Effector memory CD4-positive, alpha-beta T cell (primary cell): Measurements from ENCODE around the gene DIAPH1.

Source experiments
- DNase-seq, 3 donors: peaks; one replicate each; pipeline ENCODE4 v3.0.0-alpha.2; 2020
- H3K27ac ChIP-seq: 2 replicates; pipeline ENCODE4 v1.7.0; 2013; ENCODE audit warnings: mild to moderate bottlenecking, low read length, moderate library complexity; ENCODE audit not compliant: insufficient read depth, poor library complexity, severe bottlenecking
- H3K27me3 ChIP-seq: replicated peaks from 2 replicates; pipeline ENCODE4 v1.7.0; 2013; ENCODE audit warnings: mild to moderate bottlenecking, low read length; ENCODE audit not compliant: insufficient read depth, control insufficient read depth, poor library complexity, severe bottlenecking
- H3K36me3 ChIP-seq: 2 replicates; pipeline ENCODE4 v1.7.0; 2013; ENCODE audit warnings: mild to moderate bottlenecking, low read length, moderate library complexity; ENCODE audit not compliant: control insufficient read depth, insufficient read depth
- H3K4me1 ChIP-seq: 2 replicates; pipeline ENCODE4 v1.7.0; 2013; ENCODE audit warnings: low read length, mild to moderate bottlenecking; ENCODE audit not compliant: control insufficient read depth, insufficient read depth, poor library complexity, severe bottlenecking
- H3K4me3 ChIP-seq: 2 replicates; pipeline ENCODE4 v1.7.0; 2013; ENCODE audit warnings: low read length, low read depth, mild to moderate bottlenecking; ENCODE audit not compliant: insufficient read depth, poor library complexity, severe bottlenecking
- H3K9me3 ChIP-seq: 2 replicates; pipeline ENCODE4 v1.7.0; 2013; ENCODE audit warnings: mild to moderate bottlenecking, low read length, moderate library complexity; ENCODE audit not compliant: control insufficient read depth

Gene DIAPH1

GRCh38 chr5:141524604-141525597 lies 93.9 kb downstream of the DIAPH1 start:
- DNase-seq, result peak; percentile 24 to 46 (median 28)
- Histone ChIP-seq H3K36me3 (peaks cover 97% of the 10 kb centered on the region), H3K27ac (no peak overlapping the region), H3K27me3 (no peaks in the 10 kb centered on the region), H3K9me3 (no peaks in the 10 kb centered on the region), H3K4me1 (no peaks in the 10 kb centered on the region), H3K4me3 (no peak overlapping the region)

DNA sequence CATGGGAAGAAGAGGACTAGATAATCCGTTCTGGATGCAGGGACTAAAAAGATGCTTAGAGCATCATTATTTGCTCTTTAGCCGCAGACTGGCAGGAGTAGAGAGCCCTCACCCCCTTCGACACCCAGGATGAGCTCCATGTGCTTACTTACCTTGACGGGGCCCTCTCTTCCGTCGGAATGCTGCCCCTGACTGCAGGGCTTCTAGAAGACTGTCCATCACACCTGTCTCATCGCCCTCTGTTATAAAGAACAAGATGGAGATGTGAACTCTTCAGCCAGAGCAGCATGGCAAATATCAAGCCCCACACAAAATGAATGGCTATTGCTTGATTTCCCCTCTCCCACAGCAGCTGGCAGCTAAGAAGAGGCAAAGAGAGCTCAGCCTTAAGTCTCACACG lies 94.8 kb downstream of the DIAPH1 start:
- no peaks in the 10 kb centered on the region for H3K4me1 ChIP-seq
- peaks cover 96% of the 10 kb centered on the region for H3K36me3 ChIP-seq
- H3K9me3 ChIP-seq, result no peaks in the 10 kb centered on the region
- no peaks in the 10 kb centered on the region for H3K27me3 ChIP-seq
- no peak overlapping the region for H3K27ac ChIP-seq
- no peak overlapping the region for H3K4me3 ChIP-seq
- DNase-seq, result no peak

GRCh38 chr5:141522301-141522700 lies 96.5 kb downstream of the DIAPH1 start:
- H3K4me3 ChIP-seq, result no peak overlapping the region
- H3K27me3 ChIP-seq, result no peaks in the 10 kb centered on the region
- H3K9me3 ChIP-seq, result no peaks in the 10 kb centered on the region
- H3K36me3 ChIP-seq, result peaks cover 95% of the 10 kb centered on the region
- DNase-seq, result no peak
- no peaks in the 10 kb centered on the region for H3K4me1 ChIP-seq
- no peak overlapping the region for H3K27ac ChIP-seq

- no peak for DNase-seq
Measured at GRCh38 chr5:141521244-141521781, 97.5 kb downstream of the DIAPH1 start.

DNA sequence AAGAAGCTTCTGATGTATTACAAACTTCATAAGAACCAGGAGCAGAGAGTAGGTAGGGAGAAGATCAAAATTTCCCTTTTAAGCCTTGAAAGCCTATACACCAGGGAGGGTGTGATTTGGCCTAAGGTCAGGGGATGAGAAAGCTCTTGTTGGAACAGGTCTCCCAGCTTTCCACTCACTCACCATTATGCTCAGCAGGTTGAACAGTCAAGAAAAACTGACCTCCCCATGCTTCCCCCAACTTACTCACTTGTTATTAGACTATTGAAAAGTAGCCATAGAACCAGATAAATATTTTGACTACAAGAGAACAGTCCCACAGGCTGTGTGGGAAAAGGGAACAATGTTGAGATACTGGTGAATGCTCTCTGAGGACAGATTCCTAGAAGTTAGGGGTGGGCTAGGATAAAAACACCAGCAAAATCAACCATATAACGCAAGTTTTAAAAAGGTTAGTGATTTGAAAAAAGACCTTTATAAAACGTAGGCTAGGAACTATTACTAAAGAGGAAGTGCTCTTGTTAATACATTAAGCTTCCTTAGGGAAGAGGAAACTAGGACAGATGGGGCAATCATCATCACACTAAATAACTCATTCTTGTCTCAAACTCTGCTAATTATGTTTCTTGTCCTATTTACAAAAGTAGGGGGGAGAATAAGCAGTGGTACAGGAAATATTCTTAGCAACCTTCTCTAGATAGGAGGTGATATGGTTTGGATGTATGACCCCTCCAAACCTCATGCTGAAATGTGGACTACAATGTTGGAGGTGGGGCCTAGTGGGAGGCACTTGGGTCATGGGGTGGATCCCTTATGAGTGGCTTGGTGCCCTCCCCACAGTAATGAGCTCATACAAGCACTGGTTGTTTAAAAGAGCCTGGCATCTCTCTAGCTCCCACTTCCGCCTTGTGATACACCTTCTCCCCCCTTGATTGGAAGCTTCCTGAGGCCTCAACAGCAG lies 98.9 kb downstream of the DIAPH1 start:
- Histone ChIP-seq H3K36me3 (peaks cover 95% of the 10 kb centered on the region), H3K27ac (no peak overlapping the region)

More at GRCh38 chr5:141521244-141521781, 97.5 kb downstream of the DIAPH1 start:
- H3K4me1 ChIP-seq, result no peaks in the 10 kb centered on the region
- no peaks in the 10 kb centered on the region for H3K9me3 ChIP-seq
- H3K27ac ChIP-seq, result no peak overlapping the region
- H3K4me3 ChIP-seq, result no peak overlapping the region
- no peaks in the 10 kb centered on the region for H3K27me3 ChIP-seq
- H3K36me3 ChIP-seq, result peaks cover 96% of the 10 kb centered on the region

DNA sequence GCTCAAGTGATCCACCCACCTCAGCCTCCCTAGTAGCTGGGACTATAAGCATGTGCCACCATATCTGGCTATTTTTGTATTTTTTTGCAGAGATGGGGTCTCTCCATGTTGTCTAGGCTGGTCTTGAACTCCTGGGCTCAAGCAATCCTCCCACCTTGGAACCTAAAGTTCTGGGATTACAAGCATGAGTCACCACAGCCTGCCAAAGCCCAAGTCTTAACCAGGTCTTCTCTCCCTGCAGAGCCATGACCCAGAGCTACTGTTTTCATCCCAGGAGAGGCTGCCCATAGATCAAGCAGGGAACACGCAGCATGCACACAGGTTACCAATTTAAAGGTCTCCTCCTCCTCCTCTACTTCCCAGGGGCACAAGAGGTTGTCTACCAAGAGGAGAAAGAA lies 100.2 kb downstream of the DIAPH1 start:
- H3K27ac ChIP-seq, result no peak overlapping the region
- no peak for DNase-seq
- H3K36me3 ChIP-seq, result peaks cover 83% of the 10 kb centered on the region
- H3K4me1 ChIP-seq, result peaks cover 10% of the 10 kb centered on the region
- H3K9me3 ChIP-seq, result no peaks in the 10 kb centered on the region
- no peak overlapping the region for H3K4me3 ChIP-seq
- no peaks in the 10 kb centered on the region for H3K27me3 ChIP-seq

More for the DNA sequence above, 98.9 kb downstream of the DIAPH1 start:
- no peak for DNase-seq
- Histone ChIP-seq H3K27me3 (no peaks in the 10 kb centered on the region), H3K4me1 (no peaks in the 10 kb centered on the region), H3K9me3 (no peaks in the 10 kb centered on the region), H3K4me3 (no peak overlapping the region)

DNA sequence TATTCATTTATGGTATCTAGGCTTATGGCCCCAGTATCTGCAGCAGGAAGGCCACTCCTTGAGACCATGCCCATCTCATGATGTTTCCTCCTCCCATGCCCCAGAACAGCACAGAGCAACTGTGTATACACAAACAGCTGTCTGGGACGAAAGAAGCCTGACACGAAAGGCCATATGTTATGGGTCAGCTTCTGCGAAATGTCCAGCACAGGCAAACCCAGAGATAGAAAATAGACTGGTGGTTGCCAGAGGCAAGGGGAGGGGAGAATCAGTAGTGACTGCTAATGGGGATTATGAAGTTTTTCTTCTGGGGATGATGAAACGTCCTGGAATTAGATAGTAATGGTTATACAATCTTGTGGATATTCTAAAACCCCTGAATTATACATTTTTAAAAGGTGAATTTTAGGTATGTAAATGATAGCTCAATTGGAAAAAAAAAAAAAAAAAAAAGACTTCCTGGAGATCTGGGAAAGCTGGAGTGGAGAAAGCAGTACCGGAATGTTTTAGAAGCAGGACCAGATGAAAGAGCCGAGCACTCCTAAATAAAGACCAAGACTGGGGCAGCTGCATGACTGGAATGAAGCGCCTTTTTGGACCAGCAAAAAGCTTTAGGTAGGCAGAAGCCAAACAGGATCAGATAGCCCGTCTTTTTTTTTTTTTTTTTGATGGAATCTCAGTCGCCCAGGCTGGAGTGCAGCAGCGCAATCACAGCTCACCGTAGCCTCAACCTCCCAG lies 100.8 kb downstream of the DIAPH1 start:
- DNase-seq, result no peak

GRCh38 chr5:141517312-141517711 lies 101.5 kb downstream of the DIAPH1 start:
- DNase-seq, result no peak
- Histone ChIP-seq H3K27ac (no peak overlapping the region), H3K36me3 (peaks cover 70% of the 10 kb centered on the region), H3K27me3 (no peaks in the 10 kb centered on the region), H3K4me1 (peaks cover 20% of the 10 kb centered on the region), H3K4me3 (no peak overlapping the region), H3K9me3 (no peaks in the 10 kb centered on the region)

More for the DNA sequence above, 100.8 kb downstream of the DIAPH1 start:
- Histone ChIP-seq H3K27me3 (no peaks in the 10 kb centered on the region), H3K27ac (no peak overlapping the region), H3K4me3 (no peak overlapping the region), H3K36me3 (peaks cover 78% of the 10 kb centered on the region), H3K4me1 (peaks cover 16% of the 10 kb centered on the region), H3K9me3 (no peaks in the 10 kb centered on the region)

GRCh38 chr5:141516672-141517025 lies 102.2 kb downstream of the DIAPH1 start:
- peaks cover 22% of the 10 kb centered on the region for H3K4me1 ChIP-seq
- no peak for DNase-seq
- H3K36me3 ChIP-seq, result peaks cover 64% of the 10 kb centered on the region
- no peak overlapping the region for H3K27ac ChIP-seq
- H3K27me3 ChIP-seq, result no peaks in the 10 kb centered on the region
- H3K9me3 ChIP-seq, result no peaks in the 10 kb centered on the region
- H3K4me3 ChIP-seq, result no peak overlapping the region
